HG03159 (cell line): ENCODE data around the gene SESN3.
A peak's percentile ranks its signal among the peaks of the same experiment; 100 is the strongest.
"Not testable (repeated sequence)": the region's sequence is repeated elsewhere in the genome, so short reads cannot be mapped to it uniquely, and the experiment has no call there.

ENCODE experiments used
- ATAC-seq: cut with Tn5 transposase; IDR thresholded peaks from one replicate; pipeline ENCODE4 v1.9.1; 2021; ENCODE audit warnings: mild to moderate bottlenecking, moderate library complexity; ENCODE audit not compliant: unreplicated experiment

The SESN3 gene

DNA sequence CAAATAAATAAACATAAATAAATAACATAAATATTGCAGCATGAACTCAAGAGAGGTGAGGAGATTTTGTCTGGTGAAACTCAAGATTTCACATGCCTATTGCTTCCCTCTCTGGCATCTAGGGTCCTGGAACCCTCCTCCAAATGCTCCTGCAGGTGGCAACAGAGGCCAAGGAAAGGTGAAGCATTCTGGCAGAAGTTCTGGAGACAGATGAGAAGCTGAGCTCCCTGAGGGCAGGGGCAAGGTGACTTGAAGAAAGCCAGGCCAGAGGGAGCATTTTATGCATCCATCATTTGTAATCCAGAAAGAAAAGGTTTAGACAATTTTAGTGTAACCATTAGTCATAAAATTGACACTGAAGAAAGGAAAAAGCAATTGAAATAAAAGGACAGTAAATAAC is 76.5 kb downstream of the SESN3 start:
- no peak for ATAC-seq

DNA sequence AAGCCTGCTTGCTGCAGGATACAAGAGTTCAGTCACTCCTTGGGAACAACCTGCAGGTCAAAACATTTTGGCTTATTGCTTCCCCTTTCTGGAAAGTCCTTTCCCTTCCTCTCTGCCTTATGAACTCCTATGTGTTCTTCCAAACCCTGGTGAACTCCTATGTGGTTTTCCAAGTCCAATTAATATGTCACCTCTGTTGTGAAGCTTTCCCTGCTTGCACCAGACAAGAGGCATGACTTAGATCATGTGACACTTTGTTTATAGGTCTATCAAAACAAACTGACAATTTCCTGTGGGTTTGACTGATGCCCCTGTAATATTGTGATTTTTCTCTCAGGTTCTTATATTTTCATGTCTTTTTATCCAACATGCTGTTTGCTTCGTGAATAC is 77.2 kb downstream of the SESN3 start:
- no peak for ATAC-seq

DNA sequence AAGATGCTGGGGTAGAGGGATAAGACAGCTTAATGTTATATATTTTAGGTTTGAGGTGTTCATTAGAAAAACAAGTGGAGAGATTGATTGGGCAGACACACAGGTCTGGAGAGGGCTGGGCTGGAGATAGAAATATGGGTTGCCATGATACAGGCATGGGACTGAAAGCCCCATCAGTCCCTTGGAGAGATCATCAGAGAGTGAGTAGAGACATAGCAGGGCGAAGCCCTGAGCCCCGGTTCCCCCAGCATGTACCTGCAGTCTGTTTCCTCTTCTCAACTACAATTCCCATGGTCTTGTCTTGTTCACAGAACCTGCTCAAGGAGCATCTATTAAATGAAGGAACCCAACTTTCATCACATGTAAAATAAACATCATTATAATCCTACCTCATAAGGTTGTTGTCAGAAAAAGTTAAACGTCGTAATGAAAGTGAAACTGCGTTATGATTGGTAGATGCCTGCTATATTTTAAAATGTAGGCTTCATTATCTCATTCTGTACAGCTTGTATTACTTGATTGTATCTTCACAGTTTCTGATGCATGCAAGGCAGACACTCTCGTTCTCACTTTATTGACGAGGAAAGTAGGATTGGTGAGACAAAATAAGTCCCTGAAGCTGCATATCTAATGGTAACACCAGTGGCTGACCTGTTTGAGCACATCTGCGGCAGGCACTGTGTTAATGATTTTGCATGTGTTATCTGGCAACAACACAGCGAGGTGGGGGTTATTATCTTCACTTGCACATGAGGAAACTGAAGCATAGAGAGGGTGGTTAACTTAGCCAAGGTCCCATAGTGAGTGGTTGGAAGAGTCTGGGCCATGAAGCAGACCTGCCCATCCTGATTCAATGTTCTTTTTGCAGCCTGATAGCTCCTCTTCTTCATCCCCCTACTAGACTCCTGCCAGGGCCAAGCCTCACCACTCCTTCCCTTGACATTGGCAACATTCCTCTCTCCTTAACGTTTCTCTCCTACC is 77.8 kb downstream of the SESN3 start:
- ATAC-seq = no peak

DNA sequence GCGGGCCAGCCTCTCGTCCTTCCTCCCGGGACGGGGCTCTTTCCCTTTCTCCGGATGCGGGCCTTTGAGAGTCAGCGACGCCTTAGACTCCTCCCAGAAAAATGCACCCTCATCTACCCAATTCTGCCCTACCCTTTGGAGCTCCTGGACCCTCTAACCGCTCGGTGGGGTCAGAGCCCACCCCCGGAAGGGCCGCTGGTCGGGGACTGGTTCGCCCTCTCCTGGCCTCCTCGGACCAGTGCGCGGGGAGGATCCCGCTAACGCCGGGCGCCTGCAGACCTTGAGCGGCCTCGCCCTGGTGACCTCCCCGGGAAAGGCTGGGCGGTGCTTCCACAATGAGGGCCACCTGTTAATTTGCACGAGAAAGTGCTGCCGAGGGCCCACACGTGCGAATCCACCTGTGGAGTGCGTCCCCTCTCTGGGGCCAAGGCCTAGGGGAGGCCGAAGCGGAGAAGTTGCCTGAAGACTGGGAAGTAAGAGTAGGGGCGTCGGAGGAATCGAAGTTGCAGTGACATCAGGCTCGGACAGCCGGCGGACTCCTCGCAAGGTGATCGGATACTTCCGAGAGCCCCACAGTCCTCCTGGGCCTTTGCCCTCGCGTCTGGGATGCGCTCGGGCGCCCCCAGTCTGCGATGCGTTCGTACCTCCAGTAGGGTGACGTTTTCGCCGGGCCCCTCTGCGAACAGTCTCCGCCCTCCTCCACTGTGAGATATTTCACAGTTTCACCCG is 79.9 kb downstream of the SESN3 start:
- peak; percentile 85 for ATAC-seq

DNA sequence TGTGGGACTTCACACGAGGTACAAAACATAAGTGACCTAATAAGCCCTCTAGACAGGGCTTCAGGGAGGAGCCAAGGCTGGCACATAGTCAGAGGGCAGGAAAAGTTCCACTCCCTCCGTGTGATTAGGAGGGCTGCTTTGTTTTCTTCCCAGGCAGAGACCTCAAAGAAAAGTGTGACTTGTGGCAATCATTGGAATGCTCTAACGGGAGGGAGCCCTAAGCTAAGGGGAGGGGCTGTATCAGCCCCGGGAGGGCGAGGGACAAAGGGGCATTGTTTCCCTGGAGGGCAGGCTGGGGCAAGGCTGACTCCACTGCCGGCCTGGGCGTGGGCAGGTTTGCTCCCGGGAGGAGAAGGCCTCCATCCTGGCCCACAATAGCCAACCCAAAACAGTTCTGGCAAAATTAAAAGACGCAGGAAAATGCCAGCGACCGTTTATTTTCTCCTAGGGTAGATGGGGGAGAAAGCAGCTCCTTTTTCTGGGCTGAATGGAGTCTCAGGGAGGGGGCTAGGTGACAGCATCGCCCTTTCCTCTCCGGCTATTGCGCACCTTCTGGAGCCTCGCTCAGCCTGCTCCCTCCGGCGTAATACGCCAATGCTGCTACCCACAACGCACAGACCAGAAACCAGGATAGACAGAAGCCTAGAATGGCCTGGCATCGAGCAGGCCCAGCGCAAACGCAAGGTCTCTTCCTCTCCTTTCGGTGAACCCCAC is 81.2 kb downstream of the SESN3 start:
- ATAC-seq = no peak

DNA sequence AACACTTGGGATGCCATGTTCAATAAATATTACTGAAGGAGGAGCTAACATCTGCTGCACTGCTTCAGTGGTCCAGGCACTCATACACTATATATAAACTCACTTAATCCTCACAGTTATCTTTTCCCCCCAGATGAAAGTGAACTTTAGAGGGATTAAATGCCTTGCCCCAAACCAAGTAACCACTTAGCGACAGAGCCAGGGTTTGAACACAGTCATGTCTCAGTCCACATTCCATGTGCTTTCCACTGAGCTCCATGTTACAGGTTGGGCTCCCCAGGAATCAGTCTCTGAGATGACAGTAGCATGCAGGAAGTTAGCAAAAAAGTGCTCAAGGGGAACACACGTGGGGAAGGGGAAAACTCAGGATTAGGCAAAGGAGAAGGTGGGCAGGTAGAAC is 82.1 kb downstream of the SESN3 start:
- no peak for ATAC-seq

DNA sequence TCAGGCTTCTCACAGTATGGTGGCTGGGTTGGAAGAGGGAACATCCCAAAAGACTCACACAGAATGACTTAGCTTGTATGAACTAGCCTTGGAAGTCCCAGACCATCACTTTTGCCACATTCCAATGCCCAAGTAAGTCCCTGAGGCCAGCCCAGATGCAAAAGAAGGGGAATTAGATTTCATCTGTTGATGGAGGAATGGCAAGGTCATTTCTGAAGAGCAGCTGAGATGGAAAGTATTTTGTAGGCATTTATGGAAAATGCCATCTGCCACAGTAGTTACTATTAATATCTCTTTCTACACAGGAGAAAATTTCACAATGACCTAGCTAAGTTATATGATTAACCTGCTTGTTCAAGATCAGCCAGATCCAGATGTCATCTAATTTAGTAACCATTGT is 82.6 kb downstream of the SESN3 start:
- no peak for ATAC-seq

DNA sequence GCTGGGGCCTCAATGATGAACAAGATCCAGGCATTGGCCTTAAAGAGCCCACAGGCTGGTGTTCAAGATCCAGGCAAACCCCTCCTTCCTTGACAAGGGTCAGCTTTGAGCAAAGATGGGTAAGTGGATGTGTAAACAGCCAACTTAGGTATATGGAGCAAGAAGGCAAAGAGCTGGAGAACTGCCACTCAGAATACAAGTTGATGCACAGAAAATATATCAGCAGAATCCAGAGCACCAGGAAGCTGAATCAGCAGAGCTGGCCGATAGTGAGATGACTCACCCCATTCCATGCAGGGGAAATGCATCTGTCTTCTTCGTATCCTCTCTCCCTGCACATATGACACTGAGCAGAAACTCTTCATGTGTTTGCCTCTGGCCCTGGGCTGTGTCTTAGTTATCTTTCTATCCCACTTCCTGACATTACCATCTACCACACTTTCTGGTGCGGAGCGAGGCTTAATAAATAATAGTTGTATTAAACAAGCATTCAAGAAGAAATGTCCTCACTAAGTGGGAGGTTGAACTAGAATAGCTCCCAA is 83.6 kb downstream of the SESN3 start:
- no peak for ATAC-seq

DNA sequence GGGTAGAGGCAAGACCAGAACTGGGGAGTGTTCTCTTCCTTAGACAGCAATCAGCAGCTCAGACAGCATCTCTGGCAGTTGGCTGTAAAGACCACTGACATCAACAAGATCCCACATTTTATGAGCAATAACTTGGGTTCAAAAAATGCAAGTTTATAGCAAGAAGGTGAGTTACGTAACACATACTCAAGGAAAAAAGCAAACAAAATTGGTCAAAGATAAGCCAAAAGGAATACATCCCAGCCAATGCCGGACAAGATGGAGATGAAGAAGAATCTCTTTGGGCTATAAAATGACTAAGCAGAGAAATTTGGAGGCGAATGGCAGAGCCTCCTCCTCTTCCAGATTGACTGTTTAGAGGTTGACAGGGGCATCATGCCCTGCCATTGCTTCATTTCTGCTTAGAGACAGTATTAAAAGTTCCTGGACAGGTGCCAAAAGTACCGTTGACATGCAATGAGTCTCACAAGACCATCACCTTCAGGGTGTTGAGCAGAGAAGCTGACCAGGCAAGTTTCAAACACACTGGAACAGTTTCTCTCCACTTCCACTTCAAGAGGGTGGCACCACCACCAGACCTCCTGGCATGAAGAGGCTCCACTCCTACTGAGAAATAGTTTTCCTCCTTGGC is 85.5 kb downstream of the SESN3 start:
- no peak for ATAC-seq

DNA sequence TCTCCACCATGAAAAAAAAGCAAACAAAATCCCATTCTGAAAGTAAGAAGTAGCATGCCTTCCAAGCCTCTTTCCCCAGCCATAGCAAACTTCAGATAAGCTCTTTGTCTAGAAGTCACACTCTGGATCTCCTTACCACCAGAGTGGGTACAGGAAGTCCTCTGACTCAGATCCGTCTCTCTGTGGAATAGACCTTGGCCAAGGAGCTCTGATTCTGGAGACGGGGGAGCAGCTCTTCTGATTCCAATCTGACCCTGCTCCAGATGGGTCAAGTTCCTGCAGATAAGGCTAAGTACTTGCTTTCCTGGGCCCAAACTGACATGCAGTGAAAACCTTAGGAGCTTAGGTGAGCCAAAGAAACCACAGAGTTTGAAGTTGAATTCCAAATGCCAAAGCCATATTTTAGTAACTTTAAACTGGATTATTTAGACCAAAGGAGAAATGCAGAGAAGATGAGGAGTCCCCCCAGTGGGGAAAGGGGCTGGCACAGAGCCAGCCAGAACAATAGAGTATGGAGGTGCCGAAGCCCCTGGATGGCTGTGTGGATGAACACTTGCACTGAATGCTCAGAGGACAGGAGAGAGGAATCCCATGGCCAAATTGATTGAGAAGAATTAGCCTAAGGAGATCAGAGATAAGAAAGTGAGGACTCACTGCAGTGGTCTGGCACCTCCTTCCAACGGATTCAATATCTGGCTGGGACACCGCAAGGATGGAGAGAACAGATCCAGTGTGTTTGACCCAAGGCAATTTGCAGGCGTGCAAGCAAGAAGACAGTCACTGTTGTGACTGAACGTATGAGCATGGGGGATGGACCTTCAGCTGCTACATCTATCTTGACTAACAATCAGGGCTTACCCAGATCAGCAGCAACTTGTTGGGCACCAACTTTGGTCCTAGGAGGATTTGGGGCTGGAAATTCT is 86.4 kb downstream of the SESN3 start:
- ATAC-seq = no peak

DNA sequence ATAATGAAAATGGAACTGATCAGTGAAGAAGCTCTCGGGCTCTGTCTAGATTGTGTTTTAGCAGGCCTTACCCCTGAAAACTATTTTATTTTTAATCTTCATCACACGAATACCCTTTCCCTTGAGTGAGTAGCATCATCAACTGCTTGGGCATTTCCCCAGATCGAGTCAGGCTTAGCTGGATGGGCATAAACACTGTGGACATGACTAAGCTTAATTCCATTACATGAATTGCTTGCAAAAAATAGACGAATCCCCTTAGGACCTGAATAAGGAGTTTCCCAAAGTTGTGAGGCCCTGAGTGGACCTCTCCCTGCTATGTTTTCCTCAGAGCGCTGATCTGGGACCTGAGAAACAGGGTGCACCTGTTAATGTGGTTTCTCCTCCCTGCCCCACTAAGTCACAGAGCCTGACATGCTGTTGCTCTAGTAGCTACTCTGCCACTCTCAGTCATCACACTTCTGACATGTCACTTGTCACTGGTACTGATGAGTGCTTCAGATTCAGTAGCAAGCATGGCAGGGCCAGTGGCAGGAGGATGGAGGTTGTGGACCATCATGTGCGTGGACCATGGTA is 87.8 kb downstream of the SESN3 start:
- no peak for ATAC-seq

DNA sequence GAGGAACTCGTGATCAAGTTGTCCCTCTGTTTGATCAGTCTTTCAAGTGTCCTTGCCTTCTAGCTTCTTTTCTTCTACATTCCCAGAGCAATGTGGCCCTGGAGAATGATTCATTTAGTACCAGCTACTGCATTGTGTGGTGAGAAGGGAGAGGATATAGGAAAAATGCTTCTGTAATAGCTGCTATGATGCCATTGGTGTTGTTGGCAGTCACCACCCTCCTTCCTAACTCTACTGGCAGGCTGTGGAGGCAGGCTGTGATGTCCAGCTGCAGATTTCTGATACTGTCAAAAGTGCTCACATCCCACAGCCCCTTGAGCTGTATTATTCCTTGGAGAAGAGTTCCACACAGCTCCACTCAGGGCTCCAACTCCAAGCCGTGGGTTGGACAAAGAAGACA is 88.6 kb downstream of the SESN3 start:
- no peak for ATAC-seq

DNA sequence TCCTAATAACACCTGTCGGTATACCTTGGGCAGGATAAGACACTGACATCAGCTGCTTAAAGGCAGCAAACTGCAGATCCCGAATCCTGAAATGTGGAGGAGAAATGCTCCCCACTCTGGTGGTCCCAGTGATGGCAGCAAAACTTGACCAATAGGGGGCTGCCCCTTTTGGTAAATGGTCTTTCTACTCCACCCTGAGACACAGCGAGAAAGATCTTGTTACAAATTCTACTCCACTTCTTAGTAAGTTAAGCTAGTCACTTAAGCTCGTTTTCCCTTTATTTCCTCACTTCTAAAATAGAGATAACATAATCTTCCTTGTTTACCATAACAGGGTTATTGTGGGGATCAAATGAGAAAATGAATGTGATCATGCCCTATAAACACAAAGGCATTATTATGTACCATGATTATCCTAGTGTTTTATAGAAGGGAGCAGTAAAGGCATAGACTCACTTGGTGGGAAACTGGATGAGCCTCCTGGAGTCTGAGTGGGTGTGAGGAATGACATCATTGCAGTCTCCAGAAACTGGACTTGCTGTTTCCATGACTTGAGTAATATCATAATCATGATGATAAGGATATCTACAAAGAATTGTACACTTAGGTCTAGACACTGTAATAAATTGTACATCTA is 90.5 kb downstream of the SESN3 start:
- no peak for ATAC-seq

DNA sequence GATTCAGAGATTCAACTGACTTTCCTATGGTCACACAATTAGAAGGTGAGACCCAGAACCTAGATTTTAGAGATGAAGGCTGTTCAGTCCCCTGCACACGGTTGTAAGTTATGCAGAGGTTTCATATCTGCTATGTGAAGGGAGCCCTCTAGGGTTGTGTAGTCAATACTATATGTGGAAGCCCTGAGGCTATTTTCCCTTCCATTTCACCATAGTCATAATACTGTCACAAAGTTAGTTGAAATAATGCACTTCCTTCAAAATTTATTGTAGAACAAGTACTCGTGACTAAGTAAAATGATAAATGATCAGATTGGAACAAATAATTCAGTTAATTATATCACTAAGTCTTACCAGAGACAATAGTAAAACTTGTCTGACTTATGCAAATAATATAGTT is 92.6 kb downstream of the SESN3 start:
- peak; percentile 60 for ATAC-seq

DNA sequence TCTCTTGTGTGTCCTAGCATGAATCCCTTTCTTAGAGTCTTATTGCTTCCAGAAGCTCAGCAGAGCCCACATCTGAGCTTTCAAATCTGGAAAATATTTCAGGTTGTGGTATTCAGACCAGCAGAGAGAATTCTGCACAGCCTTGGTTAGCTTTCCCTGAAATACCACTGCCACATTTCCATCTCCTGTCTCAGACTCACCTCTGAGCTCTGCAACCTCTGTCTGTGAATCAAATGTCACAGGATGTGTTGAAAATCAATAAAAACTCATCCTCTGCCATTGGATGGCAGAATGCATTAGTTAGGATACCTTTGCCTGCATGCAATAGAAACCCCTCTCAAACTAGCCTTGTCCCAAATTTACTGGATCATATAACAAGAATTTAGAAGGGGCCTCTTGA is 93.7 kb downstream of the SESN3 start:
- ATAC-seq = no peak

DNA sequence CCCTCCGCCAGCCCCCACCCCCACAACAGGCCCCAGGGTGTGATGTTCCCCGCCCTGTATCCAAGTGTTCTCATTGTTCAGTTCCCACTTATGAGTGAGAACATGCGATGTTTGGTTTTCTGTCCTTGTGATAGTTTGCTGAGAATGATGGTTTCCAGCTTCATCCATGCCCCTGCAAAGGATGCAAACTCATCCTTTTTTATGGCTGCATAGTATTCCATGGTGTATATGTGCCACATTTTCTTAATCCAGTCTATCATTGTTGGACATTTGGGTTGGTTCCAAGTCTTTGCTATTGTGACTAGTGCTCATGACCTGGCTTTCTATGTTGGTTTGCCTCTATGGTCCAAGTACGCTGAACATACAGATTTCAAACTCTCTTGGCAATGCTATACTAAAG is 94.3 kb downstream of the SESN3 start:
- ATAC-seq = not testable (repeated sequence)

DNA sequence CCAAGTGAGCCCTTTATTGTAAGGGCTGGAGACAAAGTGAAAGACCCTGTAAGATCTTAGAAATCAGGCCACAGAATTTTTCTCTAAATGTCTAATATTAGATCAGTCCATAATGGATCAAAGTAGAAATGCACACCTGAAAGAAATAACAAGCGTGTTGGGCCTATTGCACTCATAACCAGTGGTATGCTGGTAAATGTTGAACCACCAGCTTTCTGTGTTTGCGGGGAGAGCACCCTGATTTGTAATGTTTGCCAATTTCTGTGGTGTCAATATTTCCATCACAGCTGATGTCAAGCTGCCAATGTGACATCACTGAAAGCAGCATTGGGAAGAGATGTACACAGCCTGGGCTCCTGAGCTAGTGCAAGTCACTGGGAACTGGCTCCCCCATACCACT is 95.1 kb downstream of the SESN3 start:
- no peak for ATAC-seq

DNA sequence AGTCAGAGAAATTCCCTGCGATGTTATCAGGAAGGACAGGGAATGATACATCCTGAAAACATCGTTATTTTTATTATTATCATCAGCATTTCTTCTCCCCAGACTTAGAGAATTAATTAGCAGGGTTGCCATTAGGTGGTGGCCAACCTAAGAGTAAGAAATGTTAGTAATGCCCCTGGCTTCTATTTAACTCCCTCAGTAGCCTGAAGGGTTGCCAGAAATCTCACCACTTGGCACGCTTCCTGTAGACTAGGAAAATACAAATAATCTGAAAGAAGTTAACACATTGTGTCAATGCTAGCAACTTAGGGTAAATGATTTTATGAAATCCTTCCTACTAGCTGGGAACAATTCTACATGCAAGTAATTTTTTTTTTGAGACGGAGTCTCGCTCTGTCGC is 95.8 kb downstream of the SESN3 start:
- no peak for ATAC-seq

DNA sequence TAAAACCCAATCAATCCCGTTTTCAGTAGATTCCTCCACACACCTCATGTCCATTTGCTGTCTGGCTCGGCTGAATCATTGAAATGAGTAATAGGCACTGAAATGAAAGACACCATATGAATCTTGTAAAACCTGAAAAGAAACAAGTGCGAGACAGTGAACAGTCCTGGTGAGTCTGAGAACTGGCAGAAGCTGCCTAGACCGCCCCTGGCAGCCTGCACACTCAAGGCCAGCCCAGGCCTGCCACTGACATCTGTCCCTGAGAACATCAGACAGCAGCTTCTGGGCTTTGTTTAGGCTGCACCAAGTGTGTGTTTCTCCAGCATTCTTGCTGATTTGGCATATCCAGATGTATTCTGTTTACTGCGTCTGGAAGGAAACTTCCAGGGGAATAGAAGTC is 96.5 kb downstream of the SESN3 start:
- no peak for ATAC-seq
